HEK293T (cell line): ENCODE data around the gene BEST1.

Experiments used
- BHLHE40 ChIP-seq: fragments of 450-650 bp; IDR thresholded peaks from 2 replicates; pipeline ENCODE4 v1.6.1; 2016; ENCODE audit warnings: mild to moderate bottlenecking, moderate library complexity, borderline replicate concordance
- ELF4 ChIP-seq: fragments of 450-650 bp; IDR thresholded peaks from 2 replicates; pipeline ENCODE4 v1.6.1; 2017; ENCODE audit warnings: antibody characterized with exemption
- FOXK2 ChIP-seq: fragments of 450-650 bp; IDR thresholded peaks from 2 replicates; pipeline ENCODE4 v1.6.1; 2016; ENCODE audit warnings: mild to moderate bottlenecking
- SP1 ChIP-seq: fragments of 450-650 bp; IDR thresholded peaks from 2 replicates; pipeline ENCODE4 v1.6.1; 2017

- no peak for TF ChIP-seq SP1
- TF ChIP-seq ELF4, result no peak
- TF ChIP-seq BHLHE40, result no peak
- TF ChIP-seq FOXK2, result no peak
Measured at GRCh38 chr11:62001450-62002191, 51.5 kb downstream of the BEST1 start.
